Trophoblast cell (in vitro differentiated cells and primary cell): ENCODE results near the gene DLX2. TPM values are rescaled to one million over a fixed set of nuclear protein-coding genes. Genes with fewer than 3 reads are reported as not detected.
"Not testable (repeated sequence)": the region's sequence is repeated elsewhere in the genome, so short reads cannot be mapped to it uniquely, and the experiment has no call there.

Experiments used
- DNase-seq, 2 donors: peaks; one replicate each; pipeline ENCODE4 v3.0.0-alpha.2; 2016
- H2AFZ ChIP-seq: 2 replicates; pipeline ENCODE4 v1.6.1; 2013; ENCODE audit warnings: low read length, moderate library complexity, mild to moderate bottlenecking; ENCODE audit not compliant: insufficient read depth, poor library complexity
- H2AK5ac ChIP-seq: 2 replicates; pipeline ENCODE4 v1.6.1; 2013; ENCODE audit warnings: mild to moderate bottlenecking, low read length
- H2BK120ac ChIP-seq: 2 replicates; pipeline ENCODE4 v1.6.1; 2013; ENCODE audit warnings: low read length, mild to moderate bottlenecking, moderate library complexity; ENCODE audit not compliant: insufficient read depth, poor library complexity
- H2BK12ac ChIP-seq: 2 replicates; pipeline ENCODE4 v1.6.1; 2013; ENCODE audit warnings: mild to moderate bottlenecking, low read length, moderate library complexity
- H2BK5ac ChIP-seq: 2 replicates; pipeline ENCODE4 v1.6.1; 2013; ENCODE audit warnings: low read length, low read depth, moderate library complexity, mild to moderate bottlenecking; ENCODE audit not compliant: poor library complexity
- H3K14ac ChIP-seq: 2 replicates; pipeline ENCODE4 v1.6.1; 2013; ENCODE audit warnings: mild to moderate bottlenecking, low read length
- H3K18ac ChIP-seq: 2 replicates; pipeline ENCODE4 v1.6.1; 2013; ENCODE audit warnings: mild to moderate bottlenecking, low read length
- H3K23ac ChIP-seq: 2 replicates; pipeline ENCODE4 v1.6.1; 2013; ENCODE audit warnings: low read length
- H3K27ac ChIP-seq: 2 replicates; pipeline ENCODE4 v1.5.1; 2013; ENCODE audit warnings: low read depth, mild to moderate bottlenecking, inconsistent platforms, low read length, moderate library complexity
- H3K27me3 ChIP-seq: 2 replicates; pipeline ENCODE4 v1.6.1; 2013; ENCODE audit warnings: inconsistent platforms, mild to moderate bottlenecking, low read length, moderate library complexity; ENCODE audit not compliant: insufficient read depth
- H3K36me3 ChIP-seq, 2 experiments: 1 replicate in 1 of 2; 2 replicates in 1 of 2; pipeline ENCODE4 v1.6.1; 2013; ENCODE audit warnings: low read length in 2 of 2, mild to moderate bottlenecking in 2 of 2, moderate library complexity in 1 of 2; ENCODE audit not compliant: insufficient read depth in 2 of 2, control insufficient read depth in 1 of 2
- H3K4ac ChIP-seq: 2 replicates; pipeline ENCODE4 v1.6.1; 2013; ENCODE audit warnings: low read depth, mild to moderate bottlenecking, low read length, moderate library complexity
- H3K4me1 ChIP-seq, 2 experiments: 1 replicate in 1 of 2; 2 replicates in 1 of 2; pipeline ENCODE4 v1.6.1; 2013; ENCODE audit warnings: low read length in 2 of 2, mild to moderate bottlenecking in 2 of 2, moderate library complexity in 1 of 2; ENCODE audit not compliant: insufficient read depth in 2 of 2, control insufficient read depth in 1 of 2
- H3K4me2 ChIP-seq: 2 replicates; pipeline ENCODE4 v1.6.1; 2013; ENCODE audit warnings: inconsistent platforms, mild to moderate bottlenecking, low read length, moderate library complexity
- H3K4me3 ChIP-seq: 2 replicates; pipeline ENCODE4 v1.5.1; 2013; ENCODE audit warnings: mild to moderate bottlenecking, low read depth, low read length, inconsistent platforms
- H3K79me1 ChIP-seq: one replicate; pipeline ENCODE4 v1.6.1; 2013; ENCODE audit warnings: low read length
- H3K79me2 ChIP-seq: 2 replicates; pipeline ENCODE4 v1.6.1; 2013; ENCODE audit warnings: low read length, mild to moderate bottlenecking; ENCODE audit not compliant: control insufficient read depth, insufficient read depth, poor library complexity
- H3K9ac ChIP-seq: 2 replicates; pipeline ENCODE4 v1.6.1; 2013; ENCODE audit warnings: mild to moderate bottlenecking, low read length
- H3K9me3 ChIP-seq: 2 replicates; pipeline ENCODE4 v1.6.1; 2013; ENCODE audit warnings: low read depth, mild to moderate bottlenecking, control low read depth, inconsistent platforms, low read length; ENCODE audit not compliant: insufficient read depth
- H4K12ac ChIP-seq: 2 replicates; pipeline ENCODE4 v1.6.1; 2013; ENCODE audit warnings: low read depth, mild to moderate bottlenecking, low read length, moderate library complexity
- H4K8ac ChIP-seq: 2 replicates; pipeline ENCODE4 v1.6.1; 2013; ENCODE audit warnings: low read depth, mild to moderate bottlenecking, low read length, moderate library complexity
- H4K91ac ChIP-seq: one replicate; pipeline ENCODE4 v1.6.1; 2013; ENCODE audit warnings: low read depth, mild to moderate bottlenecking, low read length, moderate library complexity
- WGBS: extraction: QIAGEN DNeasy Blood & Tissue Kit; methylation state at CpG from one replicate; pipeline ENCODE4 v1.1.7; 2013; ENCODE audit warnings: missing lambda C conversion rate; ENCODE audit not compliant: insufficient read length, insufficient coverage; ENCODE audit errors: extremely low coverage; 5-methylcytosine and 5-hydroxymethylcytosine counted together
- polyA plus RNA-seq: library from polyadenylated mRNA; stranded (reverse); fragments of 200-250 nt; gene quantifications from 2 replicates; pipeline ENCODE4 v1.2.3, GENCODE V29; 2013

The DLX2 gene
- polyA plus RNA-seq: 25.2 and 26.9 TPM in 2 replicates

DNA sequence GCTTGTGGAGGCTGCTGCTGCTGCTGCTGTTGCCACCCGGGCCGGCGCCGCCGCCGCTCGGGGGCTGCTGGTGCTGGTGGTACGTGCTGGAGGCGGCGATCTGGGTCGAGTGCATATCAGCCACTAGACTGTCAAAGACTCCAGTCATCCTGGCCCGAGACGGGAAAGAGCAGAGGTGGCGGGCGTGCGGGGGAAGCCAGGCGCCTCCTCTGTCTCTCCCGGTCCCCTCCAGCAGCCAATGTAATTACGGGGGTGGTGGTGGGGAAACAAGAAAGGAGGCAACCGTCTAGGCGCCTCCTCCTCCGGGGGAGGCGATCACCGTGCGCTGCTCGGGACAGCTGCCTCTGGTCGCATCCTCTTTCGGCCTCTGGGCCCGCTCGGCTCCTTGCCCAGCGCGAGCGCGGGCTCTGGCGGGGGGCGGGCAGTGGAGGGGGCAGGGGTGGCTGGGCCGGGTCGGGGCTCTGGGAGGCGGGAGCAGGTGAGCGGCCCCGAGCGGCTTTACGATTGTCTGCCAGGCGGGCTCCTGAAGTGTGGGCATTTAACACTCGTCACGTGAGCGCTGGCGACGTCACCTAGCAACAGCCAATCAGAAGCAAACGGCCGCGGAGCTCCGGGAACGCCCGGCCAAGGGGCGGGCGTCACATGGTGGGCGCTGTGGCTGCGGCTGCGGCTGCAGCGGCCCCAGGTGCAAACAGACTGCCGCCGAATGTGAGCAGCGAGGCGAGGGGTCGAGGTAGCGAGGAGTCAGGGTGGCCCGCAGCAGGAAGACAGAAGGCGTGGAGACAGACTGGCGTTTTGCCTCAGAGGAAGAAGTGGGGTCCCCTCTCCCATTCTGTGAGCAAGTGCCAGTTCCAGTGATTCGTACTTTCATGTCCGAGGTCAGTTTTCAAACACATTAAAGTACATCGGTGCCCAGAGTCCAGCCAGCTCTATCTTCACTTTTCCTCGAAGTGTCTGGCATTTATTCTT, at the start of gene DLX2:
Gene DLX2, minus strand, starts transcription at position 510 of the 969 bp plus-strand sequence. Its CDS starts 362 bp downstream, at position 148.
- H2BK12ac ChIP-seq: peak within 1 kb of the TSS; percentile 46
- H3K23ac ChIP-seq: no peak within 1 kb of the TSS
- H3K4me2 ChIP-seq: peak within 1 kb of the TSS; percentile 91
- peak within 1 kb of the TSS; percentile 99 for H3K9ac ChIP-seq
- peak within 1 kb of the TSS; percentile 39 for H4K12ac ChIP-seq
- peak within 1 kb of the TSS; percentile 91 for H3K14ac ChIP-seq
- H3K4me1 ChIP-seq: peaks cover 9 to 28% of the 10 kb centered on the region in 2 experiments
- H4K91ac ChIP-seq: peak within 1 kb of the TSS; percentile 87
- no peaks in the 10 kb centered on the region for H3K9me3 ChIP-seq
- H3K18ac ChIP-seq: peak within 1 kb of the TSS; percentile 94
- peak within 1 kb of the TSS; percentile 80 for H2BK120ac ChIP-seq
- peaks cover 4% of the 10 kb centered on the region for H3K27me3 ChIP-seq
- peaks cover 18% of the 10 kb centered on the region in 2 experiments for H3K36me3 ChIP-seq
- DNase-seq: peak; percentile 76 to 89
- H3K27ac ChIP-seq: peak within 1 kb of the TSS; percentile 94
- peak within 1 kb of the TSS; percentile 48 for H2AFZ ChIP-seq
- H3K4me3 ChIP-seq: peak within 1 kb of the TSS; percentile 96
- no CpG with 5 or more reads among the region's 74 CpGs for WGBS
- peak within 1 kb of the TSS; percentile 81 for H2BK5ac ChIP-seq
- H2AK5ac ChIP-seq: peak within 1 kb of the TSS; percentile 76
- peak within 1 kb of the TSS; percentile 98 for H3K4ac ChIP-seq
- H3K79me1 ChIP-seq: peaks cover 39% of the 10 kb centered on the region
- peaks cover 30% of the 10 kb centered on the region for H3K79me2 ChIP-seq
- peak within 1 kb of the TSS; percentile 61 for H4K8ac ChIP-seq

DNA sequence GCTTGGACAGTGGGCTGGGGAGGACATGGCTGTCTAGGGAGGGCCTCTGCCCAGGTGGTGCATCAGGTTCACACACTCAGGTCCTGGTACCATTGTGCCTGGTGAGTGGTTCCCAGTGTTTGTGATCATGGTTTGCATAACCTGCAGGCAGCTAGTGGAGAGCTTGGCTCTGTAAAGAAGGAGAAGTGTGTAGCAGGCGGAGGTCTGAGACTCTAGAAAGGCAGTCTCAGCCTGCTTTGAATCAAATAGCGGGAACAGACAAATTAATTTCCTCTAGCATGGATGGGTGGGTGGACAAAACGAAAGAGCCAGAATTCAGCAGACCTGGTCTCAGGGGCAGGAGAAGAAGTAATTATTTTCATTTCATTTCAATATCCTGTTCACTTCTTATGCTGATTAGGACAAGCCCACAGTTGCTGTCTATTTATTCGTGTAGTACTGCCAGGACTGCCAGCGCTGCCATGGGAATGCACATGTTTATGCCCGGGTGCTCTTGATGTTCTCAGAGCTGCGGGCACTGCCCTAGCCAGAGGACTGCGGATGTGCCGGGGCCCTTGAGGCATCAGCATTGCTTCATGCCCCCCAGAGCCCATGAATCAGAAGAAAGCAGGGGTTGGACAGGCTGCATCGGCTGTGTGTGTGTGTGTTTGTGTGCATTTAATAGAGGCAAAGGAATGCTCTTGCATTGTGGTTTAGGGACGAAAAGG, 45.4 kb upstream of the DLX2 start:
- Histone ChIP-seq H3K79me1 (no peaks in the 10 kb centered on the region), H4K91ac (no peak overlapping the region), H3K4me3 (no peak overlapping the region), H2BK5ac (no peak overlapping the region), H2AFZ (no peak overlapping the region), H3K4me2 (no peak overlapping the region), H3K27me3 (no peaks in the 10 kb centered on the region), H3K36me3 (no peaks in the 10 kb centered on the region), H4K12ac (no peak overlapping the region), H3K4ac (no peak overlapping the region), H3K23ac (no peak overlapping the region), H3K18ac (no peak overlapping the region), H3K27ac (no peak overlapping the region), H3K4me1 (no peaks in the 10 kb centered on the region), H3K14ac (no peak overlapping the region), H2BK12ac (no peak overlapping the region), H3K9me3 (no peaks in the 10 kb centered on the region), H2BK120ac (no peak overlapping the region), H4K8ac (no peak overlapping the region), H2AK5ac (no peak overlapping the region), H3K79me2 (no peaks in the 10 kb centered on the region), H3K9ac (no peak overlapping the region)
- DNase-seq: no peak
- WGBS: no CpG with 5 or more reads among the region's 11 CpGs

DNA sequence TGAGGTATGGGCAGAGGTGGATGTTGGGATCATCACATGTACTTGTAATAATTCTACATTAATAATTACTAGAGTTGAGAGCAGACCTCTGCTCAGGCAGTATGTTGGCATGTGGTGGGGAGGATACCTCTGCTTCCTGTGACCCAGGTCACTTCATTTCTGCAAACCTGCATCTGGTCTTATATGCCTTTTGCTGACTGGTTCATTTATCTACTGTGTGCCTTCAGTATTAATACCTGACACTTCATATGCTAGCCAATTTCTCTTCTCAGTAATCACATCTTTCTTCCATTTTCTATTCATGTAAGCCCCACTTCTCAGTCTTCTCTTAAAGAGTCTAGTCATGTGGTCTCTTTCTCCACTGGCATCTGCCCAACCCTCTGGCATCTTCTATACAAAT, 41.1 kb upstream of the DLX2 start:
- no peak overlapping the region for H2BK5ac ChIP-seq
- H3K18ac ChIP-seq: no peak overlapping the region

DNA sequence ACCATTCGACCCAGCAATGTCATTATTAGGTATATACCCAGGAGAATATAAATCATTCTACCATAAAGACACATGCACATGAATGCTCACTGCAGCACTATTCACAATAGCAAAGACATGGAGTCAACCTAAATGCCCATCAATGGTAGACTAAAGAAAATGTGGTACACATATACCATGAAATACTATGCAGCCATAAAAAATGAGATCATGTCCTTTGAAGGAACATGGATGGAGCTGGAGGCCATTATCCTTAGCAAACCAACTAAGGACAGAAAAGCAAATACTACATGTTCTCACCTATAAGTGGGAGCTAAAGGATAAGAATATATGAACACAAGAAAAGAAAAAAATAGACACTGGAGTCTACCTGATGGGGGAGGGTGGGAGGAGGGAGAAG, 36.0 kb upstream of the DLX2 start:
- H3K9me3 ChIP-seq, H3K27me3 ChIP-seq, H4K12ac ChIP-seq, H3K4me2 ChIP-seq, H3K4ac ChIP-seq, H3K4me1 ChIP-seq, H3K14ac ChIP-seq, H3K79me2 ChIP-seq, H3K23ac ChIP-seq, H3K27ac ChIP-seq, H4K8ac ChIP-seq, H3K79me1 ChIP-seq, DNase-seq, H4K91ac ChIP-seq, H2AFZ ChIP-seq, H3K4me3 ChIP-seq, H3K9ac ChIP-seq, H2AK5ac ChIP-seq, H3K36me3 ChIP-seq, H2BK5ac ChIP-seq, H2BK120ac ChIP-seq, H3K18ac ChIP-seq, H2BK12ac ChIP-seq: not testable (repeated sequence)
- WGBS: no CpG with 5 or more reads among the region's 1 CpG

More for the DNA sequence above, 41.1 kb upstream of the DLX2 start:
- Histone ChIP-seq H4K12ac (no peak overlapping the region), H3K9me3 (no peaks in the 10 kb centered on the region), H4K8ac (no peak overlapping the region), H3K79me2 (no peaks in the 10 kb centered on the region), H3K27me3 (no peaks in the 10 kb centered on the region), H3K23ac (no peak overlapping the region), H3K4ac (no peak overlapping the region), H3K79me1 (no peaks in the 10 kb centered on the region), H4K91ac (no peak overlapping the region), H3K4me2 (no peak overlapping the region), H3K9ac (no peak overlapping the region), H3K27ac (no peak overlapping the region), H2AFZ (no peak overlapping the region), H3K36me3 (no peaks in the 10 kb centered on the region), H3K4me3 (no peak overlapping the region), H2BK120ac (no peak overlapping the region), H3K14ac (no peak overlapping the region), H3K4me1 (no peaks in the 10 kb centered on the region), H2BK12ac (no peak overlapping the region), H2AK5ac (no peak overlapping the region)
- DNase-seq: no peak
